GM21717 (cell line): ENCODE data around the gene DGCR8.
"Not testable (repeated sequence)": the region's sequence is repeated elsewhere in the genome, so short reads cannot be mapped to it uniquely, and the experiment has no call there.

Source experiments
- ATAC-seq: cut with Tn5 transposase; IDR thresholded peaks from one replicate; pipeline ENCODE4 v1.9.1; 2021; ENCODE audit warnings: mild to moderate bottlenecking, moderate library complexity; ENCODE audit not compliant: unreplicated experiment

DGCR8 gene

GRCh38 chr22:20065896-20066616 is 14.0 kb upstream of the DGCR8 start:
- ATAC-seq = no peak

DNA sequence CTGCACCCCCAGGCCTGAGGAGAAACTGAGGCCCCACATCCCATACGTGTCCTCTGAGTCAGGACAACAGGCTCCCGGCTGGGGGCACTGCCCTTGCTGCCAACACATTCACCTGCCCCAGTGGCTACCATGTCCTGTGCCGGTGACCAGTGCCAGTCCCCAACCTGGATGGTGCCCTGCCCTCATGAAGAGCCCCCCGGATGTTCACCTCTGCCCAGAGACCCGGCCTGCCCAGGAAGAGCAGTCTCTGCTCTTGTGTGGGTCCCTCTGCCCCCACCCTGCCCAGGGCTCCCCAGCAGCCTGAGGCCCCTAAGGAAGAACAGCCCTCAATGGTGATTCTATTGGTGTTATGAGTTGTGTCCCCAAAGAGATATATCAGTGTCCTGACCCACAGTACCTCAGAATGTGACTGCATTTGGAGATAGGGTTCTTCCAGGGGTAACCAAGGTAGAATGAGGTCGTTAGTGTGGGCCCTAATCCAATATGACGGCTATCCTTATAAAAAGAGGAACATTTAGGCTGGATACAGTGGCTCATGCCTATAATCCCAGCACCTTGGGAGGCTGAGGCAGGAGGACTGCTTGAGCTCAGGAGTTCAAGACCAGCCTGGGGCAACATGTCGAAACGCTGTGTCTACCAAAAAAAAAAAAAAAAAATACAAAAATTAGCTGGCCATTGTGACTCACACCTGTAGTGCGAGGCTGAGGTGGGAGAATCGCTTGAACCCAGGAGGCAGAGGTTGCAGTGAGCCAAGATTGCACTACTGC is 13.2 kb upstream of the DGCR8 start:
- ATAC-seq = no peak

DNA sequence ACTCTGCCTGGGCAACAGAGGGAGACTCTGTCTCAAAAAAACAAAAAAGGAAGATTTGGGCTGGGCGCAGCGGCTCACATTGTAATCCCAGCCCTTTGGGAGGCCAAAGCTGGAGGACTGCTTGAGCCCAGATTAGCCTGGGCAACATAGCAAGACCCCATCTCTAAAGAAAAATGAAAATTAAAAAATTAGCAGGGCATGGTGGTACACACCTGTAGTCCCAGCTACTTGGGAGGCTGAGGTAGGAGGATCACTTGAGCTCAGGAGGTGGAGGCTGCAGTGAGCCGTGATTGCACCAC is 12.7 kb upstream of the DGCR8 start:
- not testable (repeated sequence) for ATAC-seq

GRCh38 chr22:20068640-20069039 is 11.4 kb upstream of the DGCR8 start:
- ATAC-seq = no peak

- no peak for ATAC-seq
These were observed 10.6 kb upstream of the DGCR8 start for GRCh38 chr22:20069331-20070042.

- no peak for ATAC-seq
These were observed 8.5 kb upstream of the DGCR8 start for GRCh38 chr22:20071524-20071972.

DNA sequence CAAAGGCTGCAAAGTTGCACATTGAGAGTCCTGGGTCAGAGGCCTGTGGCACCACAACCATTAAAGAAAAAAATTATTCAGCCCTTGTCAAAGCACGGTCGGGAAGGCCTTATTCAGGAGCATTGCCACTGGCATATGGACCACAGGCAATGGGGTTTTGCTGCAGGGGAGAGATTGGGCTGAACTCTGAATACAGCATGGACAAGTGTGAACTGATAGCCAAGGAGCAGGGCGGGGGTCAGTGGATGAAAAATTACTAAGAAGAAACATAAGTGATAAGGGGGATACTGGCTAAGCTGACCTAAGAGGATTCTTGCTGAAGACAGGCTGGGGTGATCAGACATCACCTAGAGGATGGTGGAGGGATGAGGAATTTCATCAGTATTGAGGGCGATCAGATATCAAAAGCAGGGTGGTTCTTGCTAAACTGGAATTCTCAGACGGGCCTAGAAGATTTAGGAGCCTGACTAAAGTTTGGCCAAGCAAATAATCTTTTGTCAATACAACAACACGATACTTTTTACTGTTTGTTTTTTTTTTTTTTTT is 3.3 kb upstream of the DGCR8 start:
- no peak for ATAC-seq

DNA sequence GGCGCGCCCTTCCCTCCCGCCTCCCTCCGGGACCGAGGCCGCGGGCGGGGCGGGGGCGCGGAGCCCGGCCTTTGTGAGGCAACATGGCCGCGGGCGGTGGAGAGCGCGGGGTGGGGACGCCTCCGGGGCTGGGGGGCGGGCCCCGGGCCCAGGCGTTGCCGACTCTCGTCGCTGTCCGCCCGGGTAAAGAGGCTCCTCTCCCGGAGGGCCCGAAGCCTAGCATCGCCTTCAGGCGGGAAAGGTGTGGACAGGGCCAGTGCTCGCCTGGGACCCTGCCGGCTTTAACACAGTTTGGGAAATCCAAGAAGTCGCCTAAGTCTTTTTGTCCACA is 369 bp downstream of the DGCR8 start:
- ATAC-seq = peak; percentile 61

- no peak for ATAC-seq
These were observed 974 bp downstream of the DGCR8 start for GRCh38 chr22:20080776-20081654.

DNA sequence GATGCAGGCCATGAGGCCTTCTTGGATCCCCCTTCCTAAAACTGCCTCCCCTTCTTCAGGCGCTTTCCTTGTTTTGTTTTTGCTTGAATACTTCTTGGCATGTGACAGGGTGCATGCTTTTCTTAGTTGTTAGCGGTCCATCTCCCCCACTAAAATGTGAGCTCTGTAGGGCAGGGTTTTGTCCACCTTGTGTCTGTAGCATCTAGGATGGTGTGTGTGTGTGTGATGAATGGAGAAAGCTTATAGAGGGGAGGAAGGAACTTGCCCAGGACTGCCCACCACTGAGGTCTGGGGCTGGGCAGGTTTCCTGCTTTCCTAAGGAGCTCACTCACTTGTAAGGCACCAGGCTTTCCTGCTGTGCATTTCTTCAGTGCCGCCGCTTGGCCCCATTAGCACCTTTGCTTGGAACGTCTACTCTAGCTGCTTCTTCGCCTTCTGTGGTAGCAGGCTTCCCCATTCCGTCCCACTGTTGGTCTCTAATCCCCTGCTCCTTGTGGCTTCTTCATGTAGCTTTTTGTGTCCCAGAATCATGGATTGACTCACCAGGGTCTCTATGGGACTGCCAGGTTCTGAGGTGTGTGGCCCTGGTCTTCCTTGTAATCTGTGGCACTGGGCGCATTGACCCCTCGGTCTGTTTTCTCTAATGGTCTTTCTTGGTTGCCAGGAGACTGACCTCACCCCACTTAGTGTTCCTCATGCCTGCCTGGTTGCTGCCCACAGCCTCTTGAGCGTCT is 3.3 kb downstream of the DGCR8 start:
- no peak for ATAC-seq

- ATAC-seq = no peak
These were observed 4.0 kb downstream of the DGCR8 start for GRCh38 chr22:20083891-20084546.

GRCh38 chr22:20084547-20085413 is 4.7 kb downstream of the DGCR8 start:
- ATAC-seq = no peak

DNA sequence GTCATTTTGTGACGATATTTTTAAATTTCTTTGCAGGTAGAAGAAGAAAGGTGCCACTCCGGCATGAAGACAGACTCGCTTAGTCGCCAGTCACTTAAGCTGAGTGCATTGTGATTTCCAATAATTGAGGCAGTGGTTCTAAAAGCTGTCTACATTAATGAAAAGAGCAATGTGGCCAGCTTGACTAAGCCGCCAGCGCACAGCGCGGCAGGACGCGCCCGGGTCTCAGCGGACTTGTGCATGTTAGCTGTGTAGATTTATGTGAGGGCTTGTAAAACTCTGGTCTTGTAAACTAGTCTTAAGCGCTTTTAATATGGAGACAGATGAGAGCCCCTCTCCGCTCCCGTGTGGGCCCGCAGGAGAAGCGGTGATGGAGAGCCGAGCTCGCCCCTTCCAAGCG is 5.6 kb downstream of the DGCR8 start:
- no peak for ATAC-seq

DNA sequence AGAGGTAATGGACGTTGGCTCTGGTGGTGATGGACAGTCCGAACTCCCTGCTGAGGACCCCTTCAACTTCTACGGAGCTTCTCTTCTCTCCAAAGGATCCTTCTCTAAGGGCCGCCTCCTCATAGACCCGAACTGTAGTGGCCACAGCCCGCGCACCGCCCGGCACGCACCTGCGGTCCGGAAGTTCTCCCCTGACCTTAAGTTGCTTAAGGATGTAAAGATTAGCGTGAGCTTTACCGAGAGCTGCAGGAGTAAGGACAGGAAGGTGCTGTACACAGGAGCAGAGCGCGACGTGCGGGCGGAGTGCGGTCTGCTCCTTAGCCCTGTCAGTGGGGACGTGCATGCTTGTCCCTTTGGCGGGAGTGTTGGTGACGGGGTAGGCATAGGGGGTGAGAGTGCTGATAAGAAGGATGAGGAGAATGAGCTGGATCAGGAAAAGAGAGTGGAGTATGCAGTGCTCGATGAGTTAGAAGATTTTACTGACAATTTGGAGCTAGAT is 6.1 kb downstream of the DGCR8 start:
- no peak for ATAC-seq

- no peak for ATAC-seq
These were observed 6.7 kb downstream of the DGCR8 start for GRCh38 chr22:20086763-20087162.

DNA sequence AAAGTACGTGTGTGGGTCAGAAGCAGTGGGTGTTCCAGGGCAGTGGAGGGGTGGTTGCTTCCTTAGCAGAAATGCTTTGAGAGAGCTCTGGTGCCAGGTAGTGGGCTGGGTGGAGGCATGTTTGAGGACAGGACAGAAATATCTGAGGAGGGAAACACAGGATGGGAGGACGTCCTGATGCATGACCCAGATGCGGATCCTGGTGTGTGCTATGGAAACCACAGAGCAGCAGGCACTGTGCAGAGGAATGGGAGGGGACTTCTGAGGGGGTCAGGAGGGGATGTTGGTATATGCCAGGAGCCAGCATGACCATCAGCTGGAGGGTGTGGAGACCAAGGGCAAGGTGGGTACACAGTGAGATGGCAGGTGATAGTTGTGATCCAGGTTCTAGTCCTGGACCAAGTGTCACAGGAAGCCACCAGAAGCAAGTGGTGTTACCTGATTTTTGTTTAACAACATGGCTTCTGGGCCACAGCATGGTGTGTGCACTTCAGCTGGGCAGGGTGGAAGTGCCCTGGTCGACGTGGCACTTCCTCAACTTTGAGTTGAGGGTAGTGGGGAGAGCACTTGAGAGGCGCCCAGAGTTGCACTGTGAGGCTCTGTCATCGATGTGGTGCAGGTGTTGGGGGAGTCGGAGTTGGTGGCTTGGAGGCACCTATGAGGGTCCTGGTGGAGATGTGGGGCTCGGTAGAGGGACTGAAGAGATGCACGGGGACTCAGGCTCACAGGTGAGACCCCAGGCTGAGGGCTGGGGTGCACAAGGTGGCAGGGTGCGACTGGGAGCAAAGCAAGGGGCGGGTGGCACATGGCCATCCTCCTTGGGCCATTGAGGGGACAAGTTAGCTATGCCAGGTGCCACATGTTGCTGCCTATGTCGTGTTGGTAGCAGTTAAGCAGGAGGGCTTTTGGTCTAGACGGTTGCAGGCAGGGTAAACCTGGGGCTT is 7.5 kb downstream of the DGCR8 start:
- no peak for ATAC-seq

GRCh38 chr22:20088263-20088648 is 8.2 kb downstream of the DGCR8 start:
- ATAC-seq = no peak
